ENCODE data around the gene ST8SIA5.

Gene ST8SIA5

DNA sequence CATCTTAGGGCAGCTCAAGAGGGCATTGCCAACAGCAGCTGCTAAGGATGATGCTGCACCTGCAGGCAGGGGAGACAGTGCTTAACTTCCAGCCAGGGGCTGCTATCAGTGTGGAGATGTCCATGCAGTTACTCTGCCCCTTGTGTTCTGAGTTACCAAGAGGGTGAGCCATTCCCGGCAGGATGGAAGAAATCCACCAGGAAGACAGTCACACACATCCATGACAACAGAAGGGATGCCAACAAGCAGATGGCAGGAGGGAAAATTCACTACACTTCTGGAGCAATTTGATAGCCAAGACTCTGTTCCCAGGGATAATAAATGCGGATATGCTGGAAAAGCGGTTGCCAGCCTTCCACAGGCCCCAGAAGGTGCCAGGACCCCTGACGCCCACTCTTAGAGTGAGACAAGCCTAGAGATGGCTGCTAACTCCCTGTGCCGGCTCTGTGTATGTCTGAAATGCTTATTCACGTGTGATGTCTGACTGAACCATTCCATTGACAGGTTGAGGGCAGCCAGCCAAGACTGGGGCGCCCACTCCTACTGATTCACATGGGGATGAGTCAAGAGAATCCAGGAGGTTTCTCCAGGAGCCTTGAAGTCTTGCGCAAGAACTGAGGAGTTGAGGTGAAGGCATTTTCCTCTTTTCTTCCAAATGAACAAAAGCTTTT, 124.3 kb downstream of the ST8SIA5 start:
- DNase-seq (ENCODE audit: extremely low read depth in 1 of 2, low read depth in 1 of 2), result no peak

DNA sequence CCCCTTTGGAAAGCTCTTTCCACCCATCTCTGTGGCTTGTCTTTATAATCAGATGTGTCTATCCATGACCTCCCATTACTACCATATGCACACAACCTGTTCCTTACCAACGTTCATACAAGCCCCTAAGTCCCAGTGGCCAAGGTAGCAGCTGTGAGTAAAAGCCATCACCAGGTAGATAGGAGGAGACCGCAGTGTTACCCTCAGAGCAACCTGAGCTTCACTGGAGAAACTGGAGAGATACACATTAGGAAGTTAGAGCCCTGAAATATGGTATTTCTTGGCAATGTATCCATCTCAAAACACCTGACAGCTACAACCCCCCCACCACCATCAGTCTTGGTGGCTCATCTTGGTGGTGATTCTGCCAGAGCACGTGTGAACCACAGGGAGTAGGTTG, 125.9 kb downstream of the ST8SIA5 start:
- no peak for DNase-seq (ENCODE audit: extremely low read depth in 1 of 2, low read depth in 1 of 2)

DNA sequence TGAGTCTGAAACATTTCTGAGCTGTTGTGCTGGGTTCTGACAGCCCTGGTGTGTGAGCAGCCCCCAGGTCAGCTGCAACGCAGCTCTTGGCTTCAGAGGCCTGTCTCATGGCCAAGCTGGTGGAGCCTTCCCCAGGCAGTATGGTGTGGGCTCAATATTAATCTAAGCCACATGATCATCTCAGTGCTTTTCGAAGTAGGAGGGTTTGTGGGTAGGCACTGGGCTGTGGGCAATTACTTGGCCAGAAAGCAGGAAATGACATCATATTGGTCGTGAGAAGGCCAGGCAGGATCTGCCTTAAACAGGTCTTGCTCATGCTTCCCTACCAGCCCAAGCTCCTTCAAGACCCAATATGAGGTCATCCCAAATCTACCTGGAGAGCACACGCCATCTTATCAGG, 126.7 kb downstream of the ST8SIA5 start:
- no peak for DNase-seq (ENCODE audit: extremely low read depth in 1 of 2, low read depth in 1 of 2)

DNA sequence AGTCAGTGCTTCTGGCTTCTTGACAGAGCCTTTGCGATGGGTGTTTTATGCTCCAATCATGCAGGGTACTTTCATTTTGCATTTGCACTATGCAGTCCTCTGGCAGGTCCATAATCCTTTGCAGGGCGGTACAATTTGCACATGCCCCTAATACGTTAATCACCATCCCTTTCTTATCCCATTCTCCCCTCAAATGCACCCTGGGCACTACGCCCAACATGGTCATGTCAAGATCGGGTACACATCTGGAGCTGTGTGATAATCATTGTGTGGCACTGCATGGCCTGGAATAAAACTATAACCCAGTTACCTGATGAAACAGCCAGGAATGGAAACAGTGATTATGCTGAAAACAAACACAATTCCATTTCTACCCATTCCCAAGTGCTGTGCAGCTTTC, 127.5 kb downstream of the ST8SIA5 start:
- no peak for DNase-seq (ENCODE audit: extremely low read depth in 1 of 2, low read depth in 1 of 2)

DNA sequence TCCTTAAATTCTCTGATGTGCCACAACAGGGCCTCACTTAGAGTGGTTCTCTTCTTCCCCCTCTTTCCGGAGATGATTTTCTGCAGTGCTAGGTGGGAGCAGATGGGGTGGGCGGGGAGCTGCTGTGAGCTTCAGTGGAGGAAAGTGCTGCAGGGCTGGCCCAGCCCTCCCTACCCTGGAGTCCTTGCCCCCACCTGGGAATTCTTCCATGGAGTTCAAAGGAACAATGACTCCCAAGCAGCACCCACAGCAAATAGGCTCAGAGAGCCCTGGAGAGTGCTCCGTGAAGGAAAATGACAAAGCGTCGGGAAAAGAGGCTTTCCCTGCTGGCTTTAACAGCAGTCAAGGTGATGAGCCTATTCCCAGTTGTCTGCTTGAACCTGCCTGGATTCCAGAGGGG, 128.6 kb downstream of the ST8SIA5 start:
- no peak for DNase-seq (ENCODE audit: extremely low read depth in 1 of 2, low read depth in 1 of 2)

DNA sequence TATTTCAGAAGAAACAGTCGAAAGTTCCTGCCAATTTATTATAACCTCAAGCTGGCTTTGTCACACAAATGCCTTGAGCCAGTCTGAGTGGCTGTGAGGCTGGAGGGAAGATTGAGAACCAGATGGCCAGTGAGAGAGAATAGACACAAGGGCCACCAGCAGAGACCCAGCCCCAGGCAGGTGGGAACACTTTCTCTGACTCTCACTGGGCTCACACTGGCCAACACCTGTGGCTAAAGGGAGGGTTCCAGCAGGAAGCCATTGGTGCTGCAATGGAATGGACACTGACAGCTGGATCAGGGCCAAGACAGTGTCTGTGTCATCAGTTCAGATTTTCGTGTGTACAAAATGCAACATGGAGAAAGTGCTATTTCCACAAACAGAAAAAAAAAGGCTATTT, 129.7 kb downstream of the ST8SIA5 start:
- DNase-seq (ENCODE audit: extremely low read depth in 1 of 2, low read depth in 1 of 2), result no peak

DNA sequence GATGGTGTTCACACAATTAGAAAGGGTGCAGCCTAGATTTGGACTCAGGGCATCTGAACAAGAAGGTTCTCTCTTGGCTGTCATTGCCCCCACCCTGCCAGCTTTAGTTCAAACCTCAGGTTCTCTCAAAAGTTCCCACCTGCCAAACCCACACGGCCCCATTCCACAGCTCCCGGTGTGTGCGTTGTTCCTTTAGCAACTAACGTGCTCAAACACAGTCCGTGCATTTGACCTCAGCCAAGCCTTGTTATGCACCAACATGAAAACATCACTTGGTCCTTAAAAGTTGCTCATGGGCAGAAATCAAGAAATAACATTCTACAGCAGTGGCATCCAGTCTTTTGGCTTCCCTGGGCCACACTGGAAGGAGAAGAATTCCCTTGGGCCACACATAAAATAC, 131.8 kb downstream of the ST8SIA5 start:
- no peak for DNase-seq (ENCODE audit: extremely low read depth in 1 of 2, low read depth in 1 of 2)

DNA sequence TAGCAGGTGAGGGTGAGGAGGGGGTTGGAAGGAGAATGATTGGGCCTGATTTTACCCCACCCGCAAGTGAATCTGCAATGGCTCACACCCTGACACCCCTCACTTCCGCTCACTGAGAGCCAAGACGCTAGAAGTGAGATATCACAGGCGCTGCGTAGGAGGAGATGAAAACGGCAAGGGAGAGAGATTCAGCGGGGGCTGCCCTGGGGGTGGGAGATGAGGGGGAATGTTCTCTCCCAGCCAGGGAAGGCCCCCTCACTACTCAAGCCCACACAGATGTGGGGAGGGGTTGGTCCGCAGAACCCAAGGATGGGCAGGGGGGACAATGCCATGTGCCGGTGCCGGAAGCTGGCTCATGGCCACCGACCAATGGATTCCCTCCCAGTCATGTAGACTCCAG, 132.7 kb downstream of the ST8SIA5 start:
- DNase-seq (ENCODE audit: extremely low read depth in 1 of 2, low read depth in 1 of 2), result no peak

DNA sequence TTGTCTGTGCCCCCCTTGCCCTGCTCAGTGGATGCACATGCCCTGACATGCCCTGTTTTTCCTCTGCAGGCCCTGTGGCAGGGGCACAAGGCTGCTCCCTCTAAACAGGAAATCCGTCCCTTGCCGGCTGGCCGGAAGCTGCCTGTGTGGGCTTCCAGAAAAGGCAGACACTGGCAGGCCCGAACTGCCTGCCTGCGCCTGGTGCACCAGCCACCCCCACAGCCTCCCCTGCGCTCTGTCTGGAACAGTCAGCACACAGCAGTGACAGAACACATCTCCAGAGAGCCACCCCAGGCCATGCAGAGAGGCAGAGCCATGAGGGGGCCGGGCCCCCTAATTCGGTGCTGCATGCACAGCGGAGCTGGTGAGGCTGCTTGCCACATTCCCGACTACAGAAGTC, 133.3 kb downstream of the ST8SIA5 start:
- no peak for DNase-seq (ENCODE audit: extremely low read depth in 1 of 2, low read depth in 1 of 2)

DNA sequence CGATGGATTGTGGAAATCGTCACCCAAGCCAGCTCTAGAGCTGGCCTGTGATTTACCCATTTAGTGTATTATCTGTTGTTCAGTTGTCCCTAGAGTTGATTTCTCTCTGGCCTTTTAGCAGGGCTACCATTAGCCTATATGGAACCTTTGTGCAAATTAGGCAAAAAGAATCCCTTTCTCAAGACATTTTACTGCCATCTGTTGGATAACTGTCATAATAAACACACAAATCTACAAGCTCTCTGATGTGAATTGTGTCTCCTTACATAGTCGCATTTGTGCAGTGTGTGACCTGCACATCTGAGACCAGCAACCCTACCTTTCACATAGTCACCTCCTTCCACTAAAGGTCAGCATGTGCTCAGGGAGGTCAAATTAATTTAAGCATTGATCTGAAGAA, 133.9 kb downstream of the ST8SIA5 start:
- no peak for DNase-seq (ENCODE audit: extremely low read depth in 1 of 2, low read depth in 1 of 2)

DNA sequence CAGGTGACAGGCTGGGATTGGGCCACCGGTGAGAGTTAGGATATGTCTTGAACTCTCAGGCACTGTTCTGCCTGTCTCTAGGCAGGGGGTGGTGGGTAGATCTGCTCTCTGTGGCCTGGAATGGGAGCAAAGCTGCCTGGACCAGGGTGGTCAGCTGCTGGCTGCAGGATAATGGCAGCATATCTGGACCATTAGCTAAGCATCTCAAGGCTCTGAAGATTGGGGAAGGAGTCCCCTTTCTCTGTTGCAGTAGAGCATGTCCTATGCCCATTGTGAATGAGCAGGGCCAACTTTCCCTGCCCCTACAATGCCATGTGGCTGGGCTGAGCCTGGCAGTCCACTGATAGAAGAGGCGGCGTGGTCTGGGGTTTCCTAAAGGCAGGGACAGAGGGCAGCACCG, 134.4 kb downstream of the ST8SIA5 start:
- no peak for DNase-seq (ENCODE audit: extremely low read depth in 1 of 2, low read depth in 1 of 2)

DNA sequence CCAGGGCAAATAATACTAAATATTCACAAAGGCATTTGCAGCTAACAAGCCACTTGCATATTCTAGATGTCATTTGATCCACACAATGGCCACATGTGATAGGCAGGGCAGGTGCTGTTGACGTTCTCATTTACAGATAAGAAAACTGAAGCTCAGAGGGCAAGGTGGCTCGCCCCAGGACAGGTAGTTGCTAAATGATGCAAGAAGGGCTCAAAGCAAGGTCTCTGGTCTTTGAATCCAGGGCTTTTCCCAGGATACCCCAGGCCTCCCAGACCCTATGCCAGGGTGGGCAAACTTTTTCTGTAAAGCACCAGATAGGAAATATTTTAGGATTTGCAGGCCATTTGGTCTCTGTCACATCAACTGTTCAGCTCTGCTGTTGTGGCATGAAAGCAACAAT, 135.0 kb downstream of the ST8SIA5 start:
- DNase-seq (ENCODE audit: extremely low read depth in 1 of 2, low read depth in 1 of 2), result no peak

DNA sequence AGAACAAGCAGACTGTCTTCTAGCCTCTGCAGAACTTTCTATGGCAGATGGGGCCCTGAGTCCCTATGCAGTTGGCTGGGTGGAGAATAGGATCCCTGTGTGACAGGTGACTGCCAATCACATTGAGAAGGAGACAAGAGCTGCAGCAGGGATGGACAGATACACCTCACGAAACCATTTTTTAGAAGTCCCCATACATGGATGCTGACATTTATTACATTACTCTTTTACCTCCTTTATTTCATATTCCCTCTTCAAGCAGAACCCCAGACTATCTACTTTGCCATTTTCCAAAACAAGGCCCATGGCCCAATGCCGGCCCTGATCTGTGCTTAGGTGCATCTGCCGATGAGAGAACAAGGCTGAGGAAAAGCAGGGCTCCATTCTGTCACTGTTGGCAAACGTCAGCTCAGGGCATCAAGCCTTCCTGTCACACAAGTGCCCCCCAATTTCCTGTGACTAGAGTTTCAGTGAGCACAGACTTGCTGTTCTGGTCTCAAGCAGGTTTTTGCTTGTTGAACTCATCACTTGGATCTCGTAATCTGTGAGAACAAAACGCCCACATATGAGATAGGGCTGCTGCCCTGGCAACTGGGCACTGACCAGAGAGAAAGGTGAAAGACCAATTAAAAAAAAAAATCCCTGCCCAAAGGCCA, 135.6 kb downstream of the ST8SIA5 start:
- no peak for DNase-seq (ENCODE audit: extremely low read depth in 1 of 2, low read depth in 1 of 2)

DNA sequence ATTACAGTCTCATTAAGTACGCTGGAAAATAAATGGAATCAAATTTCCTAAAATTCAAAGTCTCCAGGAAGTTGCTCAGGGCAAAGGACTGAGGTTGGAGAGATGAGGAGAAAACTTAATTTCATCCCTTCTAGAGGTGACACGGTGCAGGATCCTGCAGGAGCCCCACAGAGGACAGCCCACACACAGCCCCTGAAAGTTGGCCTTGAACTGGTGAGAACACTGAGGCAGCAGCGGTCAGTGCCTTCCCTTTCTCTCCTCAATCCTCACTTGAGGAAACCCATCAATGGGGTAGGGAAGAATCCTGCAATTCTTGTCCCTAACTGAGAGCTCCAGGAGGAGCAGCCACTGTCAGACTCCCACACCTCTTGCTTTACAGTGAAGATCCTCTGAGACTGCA, 137.3 kb downstream of the ST8SIA5 start:
- DNase-seq (ENCODE audit: extremely low read depth in 1 of 2, low read depth in 1 of 2), result no peak
